HCT116 (cell line): ENCODE measurements around the gene PRDX3. TPM values are rescaled to one million over a fixed set of nuclear protein-coding genes. Genes with fewer than 3 reads are reported as not detected.

Source experiments
- ATAC-seq: fragments of 200-7000 bp; cut with Tn5 transposase; 2 replicates; pipeline ENCODE4 v1.9.1; 2020; ENCODE audit warnings: mild to moderate bottlenecking, moderate library complexity
- BruUV-seq: library from RNA; stranded (reverse); fragments of 400-500 nt; replicated peaks from 2 replicates; lab custom pipeline; 2021; lab: Mats Ljungman, UMichigan
- CTCF ChIA-PET: fragments of 300-600 bp; sonication (Branson Sonifier 250); formaldehyde crosslinking; loops from one replicate; lab custom pipeline; 2021; ENCODE audit warnings: antibody characterized with exemption; lab: Charles Lee
- POLR2A ChIA-PET: fragments of 300-600, 350-600 bp; sonication (Branson Sonifier 250); formaldehyde crosslinking; loops from one replicate; lab custom pipeline; 2021; ENCODE audit warnings: antibody characterized with exemption; lab: Charles Lee
- RAD21 ChIA-PET, 2 experiments: fragments of 300-600 bp; sonication (Branson Sonifier 250); formaldehyde crosslinking; loops; one replicate each; lab custom pipeline; 2023; ENCODE audit warnings: low total read pairs in 2 of 2; ENCODE audit not compliant: uncharacterized antibody in 2 of 2, unreplicated experiment in 2 of 2, low non-redundant PET in 1 of 2; lab: Charles Lee
- DNase-seq: peaks from one replicate; pipeline ENCODE4 v3.0.0-alpha.2; 2010; ENCODE audit warnings: low read depth, low spot score
- H2AFZ ChIP-seq: fragments of 200-600 bp; shearing (Covaris generic), sonication (generic); 2 replicates; pipeline ENCODE4 v1.6.1; 2017; ENCODE audit warnings: low read depth, mixed run types, mixed read lengths, antibody characterized with exemption, low read length; ENCODE audit not compliant: poor library complexity, severe bottlenecking
- H3K27ac ChIP-seq: 2 replicates; pipeline ENCODE4 v1.5.1; 2012; ENCODE audit warnings: low read depth, low read length
- H3K27me3 ChIP-seq: fragments of 200-600 bp; sonication (generic); 2 replicates; pipeline ENCODE4 v1.6.1; 2016; ENCODE audit warnings: mixed run types, low read length, mixed read lengths; ENCODE audit not compliant: insufficient read depth
- H3K36me3 ChIP-seq, 2 experiments: fragments of 200-500 bp in 1 of 2; fragments of 200-600 bp in 1 of 2; sonication (Bioruptor generic) in 1 of 2; sonication (generic) in 1 of 2; 2 replicates each; pipeline versions ENCODE4 v1.5.1 to v1.6.1; 2014 to 2016; ENCODE audit warnings: low read length in 2 of 2, inconsistent platforms in 1 of 2, mixed read lengths in 1 of 2, mixed run types in 1 of 2; ENCODE audit not compliant: insufficient read depth in 2 of 2, control insufficient read depth in 1 of 2
- H3K4me1 ChIP-seq, 2 experiments: fragments of 200-600 bp in 1 of 2; sonication (generic) in 1 of 2; 2 replicates each; pipeline versions ENCODE4 v1.5.1 to v1.6.1; 2012 to 2017; ENCODE audit warnings: low read length in 2 of 2, inconsistent platforms in 1 of 2, mild to moderate bottlenecking in 1 of 2, mixed read lengths in 1 of 2, mixed run types in 1 of 2, moderate library complexity in 1 of 2; ENCODE audit not compliant: insufficient read depth in 2 of 2, control insufficient read depth in 1 of 2
- H3K4me2 ChIP-seq: fragments of 200-600 bp; sonication (generic); 2 replicates; pipeline ENCODE4 v1.6.1; 2017; ENCODE audit warnings: mixed run types, low read length, mixed read lengths
- H3K4me3 ChIP-seq, 2 experiments: fragments of 200-600 bp in 1 of 2; sonication (generic) in 1 of 2; replicated peaks in 1 of 2; 2 replicates each; pipeline ENCODE4 v1.5.1; 2011 to 2016; ENCODE audit warnings: low read length in 2 of 2, control low read depth in 1 of 2, low read depth in 1 of 2, mild to moderate bottlenecking in 1 of 2, mixed read lengths in 1 of 2, mixed run types in 1 of 2
- H3K79me2 ChIP-seq: fragments of 200-600 bp; sonication (generic); 2 replicates; pipeline ENCODE4 v1.6.1; 2017; ENCODE audit warnings: mild to moderate bottlenecking, mixed run types, low read length, moderate library complexity, mixed read lengths; ENCODE audit not compliant: insufficient read depth
- H3K9ac ChIP-seq: fragments of 200-600 bp; sonication (generic); 2 replicates; pipeline ENCODE4 v1.6.1; 2016; ENCODE audit warnings: low read length, mixed read lengths
- H3K9me2 ChIP-seq: fragments of 200-600 bp; sonication (generic), shearing (Covaris generic); 2 replicates; pipeline ENCODE4 v1.6.1; 2017; ENCODE audit warnings: mixed run types, mild to moderate bottlenecking, moderate library complexity; ENCODE audit not compliant: insufficient read depth
- H3K9me3 ChIP-seq, 2 experiments: fragments of 200-500 bp in 1 of 2; fragments of 200-600 bp in 1 of 2; sonication (Bioruptor generic) in 1 of 2; sonication (generic) in 1 of 2; 2 replicates each; pipeline ENCODE4 v1.6.1; 2014 to 2017; ENCODE audit warnings: low read length in 2 of 2, mixed read lengths in 2 of 2, inconsistent platforms in 1 of 2, low read depth in 1 of 2, mild to moderate bottlenecking in 1 of 2, mixed run types in 1 of 2, moderate library complexity in 1 of 2; ENCODE audit not compliant: control insufficient read depth in 1 of 2, insufficient read depth in 1 of 2
- H4K20me1 ChIP-seq: fragments of 200-600 bp; sonication (generic), shearing (Covaris generic); 2 replicates; pipeline ENCODE4 v1.6.1; 2017; ENCODE audit warnings: mixed run types, mild to moderate bottlenecking, moderate library complexity; ENCODE audit not compliant: insufficient read depth
- CEBPB ChIP-seq: IDR thresholded peaks from 2 replicates; pipeline ENCODE4 v1.6.1; 2012; ENCODE audit warnings: low read depth
- EZH2 ChIP-seq: fragments of 200-600 bp; sonication (generic); IDR thresholded peaks from 2 replicates; pipeline ENCODE4 v1.6.1; 2017; ENCODE audit warnings: antibody characterized with exemption, mixed run types
- EZH2phosphoT487 ChIP-seq: fragments of 200-600 bp; IDR thresholded peaks from 2 replicates; pipeline ENCODE4 v1.6.1; 2018; ENCODE audit warnings: antibody characterized with exemption, borderline replicate concordance
- MAX ChIP-seq: IDR thresholded peaks from 2 replicates; pipeline ENCODE4 v1.6.1; 2012
- POLR2AphosphoS5 ChIP-seq: IDR thresholded peaks from 2 replicates; pipeline ENCODE4 v1.6.1; 2011; ENCODE audit warnings: mild to moderate bottlenecking, low read depth, low read length, moderate library complexity
- RAD21 ChIP-seq: IDR thresholded peaks from 2 replicates; pipeline ENCODE4 v1.6.1; 2012; ENCODE audit warnings: low read depth, mild to moderate bottlenecking
- SP1 ChIP-seq: IDR thresholded peaks from 2 replicates; pipeline ENCODE4 v1.6.1; 2012; ENCODE audit warnings: low read depth
- SRF ChIP-seq: IDR thresholded peaks from 2 replicates; pipeline ENCODE4 v1.6.1; 2012; ENCODE audit warnings: low read depth
- YY1 ChIP-seq: IDR thresholded peaks from 2 replicates; pipeline ENCODE4 v1.6.1; 2011; ENCODE audit warnings: low read length, low read depth, moderate library complexity, mild to moderate bottlenecking; ENCODE audit not compliant: insufficient replicate concordance; ENCODE audit errors: extremely low read depth
- ZFX ChIP-seq: fragments of 450-650 bp; IDR thresholded peaks from 2 replicates; pipeline ENCODE4 v1.6.1; 2017
- intact Hi-C: fragments of 100-400 bp; cut with micrococcal nuclease; formaldehyde crosslinking; loops from 2 replicates; pipeline ENCODE4 v1.10.0; 2022
- total RNA-seq: library from RNA; stranded (reverse); gene quantifications from one replicate; pipeline ENCODE4 v1.2.1, GENCODE V29; 2021; ENCODE audit not compliant: unreplicated experiment
- TF ChIP-seq, protein P1 (sequence below): IDR thresholded peaks from 2 replicates; pipeline ENCODE4 v1.6.1; 2011; ENCODE audit warnings: mild to moderate bottlenecking, low read length, moderate library complexity; ENCODE audit not compliant: insufficient replicate concordance; ENCODE audit errors: extremely low read depth
- TF ChIP-seq, protein P2 (sequence below): IDR thresholded peaks from 2 replicates; pipeline ENCODE4 v1.6.1; 2012

PRDX3 gene
- total RNA-seq, 1 experiment from 2014 or later, result 281 TPM

DNA sequence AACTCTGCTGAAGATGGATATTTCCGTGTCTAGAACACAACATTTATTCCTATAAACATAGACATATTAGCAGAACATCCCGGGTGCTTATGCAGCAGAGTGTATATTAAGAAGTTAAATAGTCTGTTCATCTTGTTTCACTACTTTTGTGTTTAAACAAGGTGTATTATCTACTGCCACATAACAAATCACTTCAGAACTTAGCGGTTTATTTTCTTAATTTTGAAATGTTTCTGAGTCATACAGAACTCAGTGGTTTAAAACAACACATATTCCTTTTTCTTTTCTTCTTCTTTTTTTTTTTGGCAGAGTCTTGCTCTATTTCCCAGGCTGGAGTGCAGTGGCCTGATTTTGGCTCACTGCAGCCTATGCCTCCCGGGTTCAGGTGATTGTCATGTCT lies 48.9 kb downstream of the PRDX3 start:
- Histone ChIP-seq H3K9me2 (no peaks in the 10 kb centered on the region), H3K4me3 (no peak overlapping the region), H3K27ac (no peak overlapping the region), H3K36me3 (peaks cover 13 to 33% of the 10 kb centered on the region in 2 experiments), H3K4me1 (peaks cover 0 to 6% of the 10 kb centered on the region in 2 experiments; a peak in 1 of 4 replicates), H3K4me2 (no peak overlapping the region), H3K9ac (no peak overlapping the region), H3K27me3 (no peaks in the 10 kb centered on the region), H4K20me1 (no peaks in the 10 kb centered on the region), H3K79me2 (no peaks in the 10 kb centered on the region), H2AFZ (no peak overlapping the region), H3K9me3 (no peaks in the 10 kb centered on the region)
- intact Hi-C loops, result no loop called here
- no peak for ATAC-seq
- ChIA-PET CTCF (interaction anchor here (0.6 kb wide), 1 partner anchor 27 kb away, joined by 3 read pairs; no protein-coding TSS in a partner anchor), RAD21 (interaction anchor here in 1 of 2 experiments (0.7 kb wide), 1 partner anchor 140 kb away, joined by 4 read pairs; no protein-coding TSS in a partner anchor), POLR2A (no interaction called here)
- TF ChIP-seq MAX (no peak), ZFX (no peak), SP1 (no peak), EZH2 (no peak), CEBPB (no peak), RAD21 (no peak), YY1 (no peak), SRF (no peak), POLR2AphosphoS5 (no peak), EZH2phosphoT487 (no peak)
- TF ChIP-seq, protein P1, sequence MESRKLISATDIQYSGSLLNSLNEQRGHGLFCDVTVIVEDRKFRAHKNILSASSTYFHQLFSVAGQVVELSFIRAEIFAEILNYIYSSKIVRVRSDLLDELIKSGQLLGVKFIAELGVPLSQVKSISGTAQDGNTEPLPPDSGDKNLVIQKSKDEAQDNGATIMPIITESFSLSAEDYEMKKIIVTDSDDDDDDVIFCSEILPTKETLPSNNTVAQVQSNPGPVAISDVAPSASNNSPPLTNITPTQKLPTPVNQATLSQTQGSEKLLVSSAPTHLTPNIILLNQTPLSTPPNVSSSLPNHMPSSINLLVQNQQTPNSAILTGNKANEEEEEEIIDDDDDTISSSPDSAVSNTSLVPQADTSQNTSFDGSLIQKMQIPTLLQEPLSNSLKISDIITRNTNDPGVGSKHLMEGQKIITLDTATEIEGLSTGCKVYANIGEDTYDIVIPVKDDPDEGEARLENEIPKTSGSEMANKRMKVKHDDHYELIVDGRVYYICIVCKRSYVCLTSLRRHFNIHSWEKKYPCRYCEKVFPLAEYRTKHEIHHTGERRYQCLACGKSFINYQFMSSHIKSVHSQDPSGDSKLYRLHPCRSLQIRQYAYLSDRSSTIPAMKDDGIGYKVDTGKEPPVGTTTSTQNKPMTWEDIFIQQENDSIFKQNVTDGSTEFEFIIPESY, result no peak
- TF ChIP-seq, protein P2, sequence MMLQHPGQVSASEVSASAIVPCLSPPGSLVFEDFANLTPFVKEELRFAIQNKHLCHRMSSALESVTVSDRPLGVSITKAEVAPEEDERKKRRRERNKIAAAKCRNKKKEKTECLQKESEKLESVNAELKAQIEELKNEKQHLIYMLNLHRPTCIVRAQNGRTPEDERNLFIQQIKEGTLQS, result no peak
- no TSS peak for BruUV-seq
- no peak for DNase-seq
